Caco-2 (cell line): ENCODE data around the gene ERICH4. TPM values are rescaled to one million over a fixed set of nuclear protein-coding genes. Genes with fewer than 3 reads are reported as not detected.

ENCODE experiments used
- BruUV-seq: library from RNA; stranded (reverse); fragments of 400-500 nt; replicated peaks from 2 replicates; lab custom pipeline; 2021; lab: Mats Ljungman, UMichigan
- CTCF ChIA-PET: fragments of 300-600 bp; sonication (Branson Sonifier 250); formaldehyde crosslinking; loops from one replicate; lab custom pipeline; 2022; ENCODE audit warnings: antibody characterized with exemption; lab: Charles Lee
- POLR2A ChIA-PET: fragments of 300-600 bp; sonication (Branson Sonifier 250); formaldehyde crosslinking; loops from one replicate; lab custom pipeline; 2022; ENCODE audit warnings: antibody characterized with exemption; lab: Charles Lee
- DNase-seq, 2 experiments: peaks; one replicate each; pipeline versions ENCODE4 v3.0.0 to v3.0.0-alpha.2; 2020 to 2022
- H3K27me3 ChIP-seq: replicated peaks from 2 replicates; pipeline ENCODE4 v1.6.0; 2011; ENCODE audit warnings: low read length; ENCODE audit not compliant: control insufficient read depth, insufficient read depth
- H3K36me3 ChIP-seq: 2 replicates; pipeline ENCODE4 v1.5.1; 2011; ENCODE audit warnings: low read length; ENCODE audit not compliant: control insufficient read depth, insufficient read depth
- H3K4me1 ChIP-seq: fragments of 250-450 bp; sonication (Bioruptor Pico); 2 replicates; pipeline ENCODE4 v1.5.1; 2020; ENCODE audit warnings: mild to moderate bottlenecking
- H3K4me3 ChIP-seq: 2 replicates; pipeline ENCODE4 v1.5.1; 2011; ENCODE audit warnings: low read depth, mild to moderate bottlenecking, control low read depth, low read length
- H3K9me3 ChIP-seq: fragments of 250-450 bp; sonication (Bioruptor Pico); 2 replicates; pipeline ENCODE4 v1.5.1; 2020; ENCODE audit warnings: mild to moderate bottlenecking, moderate library complexity
- H3K27ac Mint-ChIP-seq: one replicate; pipeline ENCODE4 v1.8.0; 2022; ENCODE audit warnings: mixed read lengths; ENCODE audit not compliant: unreplicated experiment
- H3K27me3 Mint-ChIP-seq: one replicate; pipeline ENCODE4 v1.8.0; 2022; ENCODE audit warnings: mixed read lengths; ENCODE audit not compliant: insufficient read depth, unreplicated experiment
- H3K36me3 Mint-ChIP-seq: one replicate; pipeline ENCODE4 v1.8.0; 2022; ENCODE audit warnings: mild to moderate bottlenecking, mixed read lengths; ENCODE audit not compliant: insufficient read depth, unreplicated experiment
- H3K4me1 Mint-ChIP-seq: one replicate; pipeline ENCODE4 v1.8.0; 2022; ENCODE audit warnings: low read depth, mixed read lengths; ENCODE audit not compliant: unreplicated experiment
- H3K4me3 Mint-ChIP-seq: one replicate; pipeline ENCODE4 v1.8.0; 2022; ENCODE audit warnings: mild to moderate bottlenecking, moderate library complexity, mixed read lengths; ENCODE audit not compliant: unreplicated experiment
- H3K9me3 Mint-ChIP-seq: one replicate; pipeline ENCODE4 v1.8.0; 2022; ENCODE audit warnings: mixed read lengths; ENCODE audit not compliant: unreplicated experiment
- intact Hi-C: fragments of 100-400 bp; cut with micrococcal nuclease; formaldehyde crosslinking; loops from one replicate; pipeline ENCODE4 v1.10.0; 2022; ENCODE audit not compliant: unreplicated experiment
- total RNA-seq: library from RNA; stranded (reverse); gene quantifications from 2 replicates; pipeline ENCODE4 v1.2.3, GENCODE V29; 2022
- TF ChIP-seq, protein P1 (sequence below), 2 experiments: fragments of 200-600 bp in 1 of 2; IDR thresholded peaks; 1 replicate in 1 of 2; 2 replicates in 1 of 2; pipeline versions ENCODE4 v1.5.1 to v1.8.0; 2011 to 2022; ENCODE audit warnings: antibody characterized with exemption in 1 of 2, control low read depth in 1 of 2, inconsistent platforms in 1 of 2, low read depth in 1 of 2, low read length in 1 of 2, mild to moderate bottlenecking in 1 of 2, moderate library complexity in 1 of 2; ENCODE audit not compliant: insufficient read depth in 1 of 2, severe bottlenecking in 1 of 2, unreplicated experiment in 1 of 2

ERICH4 gene
- total RNA-seq, 1 experiment from 2014 or later, result not detected

DNA sequence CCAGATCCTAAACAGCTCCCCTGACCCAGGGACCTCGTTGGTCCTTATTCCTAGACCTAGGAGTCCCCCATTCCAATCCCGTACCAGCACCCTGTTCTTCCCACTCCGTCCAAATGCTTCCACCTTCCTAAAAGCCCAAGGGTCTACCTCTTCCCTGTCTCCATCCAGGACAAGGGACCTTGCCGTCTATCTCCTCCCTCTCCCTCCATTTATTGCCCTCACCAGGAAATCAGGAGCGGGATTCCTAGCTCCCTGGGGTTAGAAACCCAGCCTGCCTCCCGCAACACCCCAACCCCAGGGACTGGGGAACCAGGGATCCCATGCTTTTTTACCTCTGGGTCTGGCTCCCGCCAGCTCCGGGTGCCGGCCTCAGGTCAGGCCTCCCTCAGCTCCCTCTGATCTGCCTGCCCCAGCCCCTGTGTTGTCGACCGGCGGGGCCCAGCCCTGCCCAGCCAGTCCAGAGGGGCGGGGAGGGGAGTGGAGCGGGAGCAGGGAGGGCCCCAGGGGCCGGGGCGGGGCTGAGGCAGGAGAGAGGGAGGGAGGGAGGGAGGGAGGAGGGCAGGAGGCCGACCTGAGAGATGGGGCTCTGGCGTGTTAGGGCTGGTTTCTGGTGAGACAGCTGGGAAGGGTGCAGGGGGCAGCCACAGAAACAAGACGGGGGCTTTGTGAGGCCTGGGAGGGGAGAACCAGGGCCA, 15.9 kb upstream of the ERICH4 start, which contains the start of gene B3GNT8:
Gene B3GNT8, minus strand, starts transcription at position 423 of the 695 bp plus-strand sequence. CDS start 596 bp downstream, outside the sequence.
- ChIA-PET POLR2A (interaction anchor here (0.7 to 1.9 kb wide), 2 partner anchors 13 to 780 kb away, joined by 10 to 29 read pairs; partner anchors contain the start of gene DMAC2), CTCF (interaction anchor here (0.6 to 1.1 kb wide), 7 partner anchors 9 to 1807 kb away, joined by 3 to 7 read pairs (median 4); partner anchors contain the start of gene DMAC2)
- TF ChIP-seq, protein P1, sequence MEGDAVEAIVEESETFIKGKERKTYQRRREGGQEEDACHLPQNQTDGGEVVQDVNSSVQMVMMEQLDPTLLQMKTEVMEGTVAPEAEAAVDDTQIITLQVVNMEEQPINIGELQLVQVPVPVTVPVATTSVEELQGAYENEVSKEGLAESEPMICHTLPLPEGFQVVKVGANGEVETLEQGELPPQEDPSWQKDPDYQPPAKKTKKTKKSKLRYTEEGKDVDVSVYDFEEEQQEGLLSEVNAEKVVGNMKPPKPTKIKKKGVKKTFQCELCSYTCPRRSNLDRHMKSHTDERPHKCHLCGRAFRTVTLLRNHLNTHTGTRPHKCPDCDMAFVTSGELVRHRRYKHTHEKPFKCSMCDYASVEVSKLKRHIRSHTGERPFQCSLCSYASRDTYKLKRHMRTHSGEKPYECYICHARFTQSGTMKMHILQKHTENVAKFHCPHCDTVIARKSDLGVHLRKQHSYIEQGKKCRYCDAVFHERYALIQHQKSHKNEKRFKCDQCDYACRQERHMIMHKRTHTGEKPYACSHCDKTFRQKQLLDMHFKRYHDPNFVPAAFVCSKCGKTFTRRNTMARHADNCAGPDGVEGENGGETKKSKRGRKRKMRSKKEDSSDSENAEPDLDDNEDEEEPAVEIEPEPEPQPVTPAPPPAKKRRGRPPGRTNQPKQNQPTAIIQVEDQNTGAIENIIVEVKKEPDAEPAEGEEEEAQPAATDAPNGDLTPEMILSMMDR (IDR thresholded peaks at IDR 0.05; ENCODE audit: insufficient read depth in 1 of 2, low read depth in 1 of 2, low read length in 1 of 2, severe bottlenecking in 1 of 2, unreplicated experiment in 1 of 2), result no peak
- Mint-ChIP-seq H3K4me3 (peak within 1 kb of the TSS; percentile 72), H3K27ac (peak within 1 kb of the TSS; percentile 81), H3K9me3 (no peaks in the 10 kb centered on the region), H3K27me3 (no peaks in the 10 kb centered on the region), H3K4me1 (peaks cover 19% of the 10 kb centered on the region), H3K36me3 (peaks cover 25% of the 10 kb centered on the region)
- Histone ChIP-seq H3K4me1 (peaks cover 13% of the 10 kb centered on the region; the same call in 1 of the 2 replicates), H3K36me3 (peaks cover 1% of the 10 kb centered on the region), H3K4me3 (peak within 1 kb of the TSS; percentile 47), H3K27me3 (no peaks in the 10 kb centered on the region), H3K9me3 (no peaks in the 10 kb centered on the region)
- DNase-seq, result peak; percentile 88
- BruUV-seq, result TSS peak; percentile 35
- intact Hi-C loops, result loop anchor here (1.0 kb wide), 2 partner anchors 18 to 30 kb away; partner anchors contain the start of genes BCKDHA and EXOSC5

DNA sequence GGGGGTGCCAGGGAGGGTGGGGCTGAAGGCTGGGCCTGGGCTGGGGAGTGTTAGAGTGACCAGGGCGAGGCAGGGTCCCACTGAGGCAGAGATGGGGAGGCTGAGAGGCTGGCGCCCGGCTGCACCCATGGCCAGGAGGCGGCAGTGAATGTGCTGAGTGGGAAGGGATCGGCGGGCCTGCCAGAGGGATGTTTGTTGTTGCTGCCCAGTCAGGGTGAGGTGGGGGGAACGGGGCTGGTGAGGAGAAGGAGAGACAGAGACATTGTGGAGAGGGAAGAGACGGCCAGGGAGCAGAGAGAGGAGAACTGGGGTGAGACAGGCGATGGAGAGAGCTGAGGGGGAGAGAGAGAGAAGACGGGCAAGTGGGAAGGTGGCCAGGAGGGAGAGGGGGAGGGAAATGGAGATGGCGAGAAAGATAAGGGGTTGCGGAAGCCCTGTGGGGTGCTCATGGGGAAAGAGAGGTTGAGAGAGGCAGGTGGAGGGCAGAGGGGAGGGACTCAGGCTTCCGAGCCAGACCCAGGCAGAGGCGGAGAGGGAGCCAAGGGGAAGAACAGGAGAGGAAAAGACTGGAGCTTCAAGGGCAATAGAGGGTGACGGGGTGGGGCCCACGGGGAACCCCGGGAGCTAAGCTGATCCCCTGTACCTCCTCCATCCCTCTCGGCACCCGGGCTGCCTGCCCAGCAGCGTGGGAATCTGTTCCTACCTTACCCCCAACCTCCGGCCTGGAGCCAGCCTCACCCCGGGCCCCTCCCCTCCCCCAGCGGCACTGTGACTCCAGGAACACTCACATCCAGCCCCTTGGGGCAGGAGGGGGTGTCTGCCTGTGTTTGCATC, 15.1 kb upstream of the ERICH4 start:
- no peak for DNase-seq
- H3K9me3 ChIP-seq, result no peaks in the 10 kb centered on the region
- H3K27me3 Mint-ChIP-seq, result no peaks in the 10 kb centered on the region
- intact Hi-C loops, result loop anchor here (1.0 kb wide), 2 partner anchors 19 to 31 kb away; partner anchors contain the start of genes BCKDHA and EXOSC5
- peak overlapping the region; percentile 81 for H3K27ac Mint-ChIP-seq
- H3K4me3 Mint-ChIP-seq, result peak overlapping the region; percentile 72
- peaks cover 18% of the 10 kb centered on the region for H3K36me3 Mint-ChIP-seq
- BruUV-seq, result no TSS peak
- peaks cover 19% of the 10 kb centered on the region for H3K4me1 Mint-ChIP-seq
- no peaks in the 10 kb centered on the region for H3K27me3 ChIP-seq
- peak overlapping the region; percentile 47 for H3K4me3 ChIP-seq
- H3K4me1 ChIP-seq, result peaks cover 13% of the 10 kb centered on the region; the same call in 1 of the 2 replicates
- CTCF ChIA-PET, result interaction anchor here (0.7 to 1.2 kb wide), 3 partner anchors 11 to 86 kb away, joined by 3 to 5 read pairs (median 3); partner anchors contain the start of gene DMAC2
- no peaks in the 10 kb centered on the region for H3K9me3 Mint-ChIP-seq
- POLR2A ChIA-PET, result interaction anchor here (1.6 to 1.9 kb wide), 2 partner anchors 11 to 12 kb away, joined by 5 to 29 read pairs; partner anchors contain the start of gene DMAC2
- H3K36me3 ChIP-seq, result peaks cover 1% of the 10 kb centered on the region
- TF ChIP-seq, protein P1 (IDR thresholded peaks at IDR 0.05; ENCODE audit: insufficient read depth in 1 of 2, low read depth in 1 of 2, low read length in 1 of 2, severe bottlenecking in 1 of 2, unreplicated experiment in 1 of 2), result no peak
